SKM-1 treated with dmso at 0.1 percent for 144 hours (cell line): ENCODE data around the gene WDR33.
A peak's percentile ranks its signal among the peaks of the same experiment; 100 is the strongest.
"Not testable (repeated sequence)": the region's sequence is repeated elsewhere in the genome, so short reads cannot be mapped to it uniquely, and the experiment has no call there.

ENCODE experiments used
- DNase-seq: peaks from one replicate; lab custom pipeline; 2025; ENCODE audit not compliant: unreplicated experiment; lab: John Stamatoyannopoulos, UW

WDR33 gene

GRCh38 chr2:127769587-127769986 is 41.4 kb downstream of the WDR33 start:
- no peak for DNase-seq

GRCh38 chr2:127768775-127769479 is 42.0 kb downstream of the WDR33 start:
- no peak for DNase-seq

- DNase-seq = no peak
These were observed 47.2 kb downstream of the WDR33 start for GRCh38 chr2:127763776-127764175.

GRCh38 chr2:127762846-127763245 is 48.1 kb downstream of the WDR33 start:
- DNase-seq = no peak

- no peak for DNase-seq
These were observed 48.5 kb downstream of the WDR33 start for GRCh38 chr2:127762441-127762840.

- no peak for DNase-seq
These were observed 51.0 kb downstream of the WDR33 start for GRCh38 chr2:127759931-127760330.

GRCh38 chr2:127754186-127754585 is 56.8 kb downstream of the WDR33 start:
- DNase-seq = no peak

GRCh38 chr2:127753374-127753773 is 57.6 kb downstream of the WDR33 start:
- no peak for DNase-seq

GRCh38 chr2:127749537-127749936 is 61.4 kb downstream of the WDR33 start:
- not testable (repeated sequence) for DNase-seq

- DNase-seq = no peak
These were observed 63.4 kb downstream of the WDR33 start for GRCh38 chr2:127747621-127748020.

GRCh38 chr2:127743477-127744026 is 67.4 kb downstream of the WDR33 start:
- DNase-seq = no peak

GRCh38 chr2:127740665-127741288 is 70.2 kb downstream of the WDR33 start:
- peak; percentile 29 for DNase-seq

- DNase-seq = no peak
These were observed 71.2 kb downstream of the WDR33 start for GRCh38 chr2:127739800-127740199.

- DNase-seq = no peak
These were observed 73.1 kb downstream of the WDR33 start for GRCh38 chr2:127737892-127738291.

GRCh38 chr2:127735537-127736399 is 75.2 kb downstream of the WDR33 start:
- DNase-seq = no peak

- no peak for DNase-seq
These were observed 75.9 kb downstream of the WDR33 start for GRCh38 chr2:127735044-127735443.

- no peak for DNase-seq
These were observed 77.0 kb downstream of the WDR33 start for GRCh38 chr2:127733816-127734537.

GRCh38 chr2:127733113-127733815 is 77.7 kb downstream of the WDR33 start:
- no peak for DNase-seq

GRCh38 chr2:127726158-127726880 is 84.7 kb downstream of the WDR33 start:
- DNase-seq = no peak

GRCh38 chr2:127722807-127723206 is 88.2 kb downstream of the WDR33 start:
- DNase-seq = no peak
